ENCODE data around the gene PDE4D. TPM values are rescaled to one million over a fixed set of nuclear protein-coding genes. Genes with fewer than 3 reads are reported as not detected.

Gene PDE4D
- total RNA-seq, 2 experiments from 2014 or later: 0.50 to 0.51 TPM

DNA sequence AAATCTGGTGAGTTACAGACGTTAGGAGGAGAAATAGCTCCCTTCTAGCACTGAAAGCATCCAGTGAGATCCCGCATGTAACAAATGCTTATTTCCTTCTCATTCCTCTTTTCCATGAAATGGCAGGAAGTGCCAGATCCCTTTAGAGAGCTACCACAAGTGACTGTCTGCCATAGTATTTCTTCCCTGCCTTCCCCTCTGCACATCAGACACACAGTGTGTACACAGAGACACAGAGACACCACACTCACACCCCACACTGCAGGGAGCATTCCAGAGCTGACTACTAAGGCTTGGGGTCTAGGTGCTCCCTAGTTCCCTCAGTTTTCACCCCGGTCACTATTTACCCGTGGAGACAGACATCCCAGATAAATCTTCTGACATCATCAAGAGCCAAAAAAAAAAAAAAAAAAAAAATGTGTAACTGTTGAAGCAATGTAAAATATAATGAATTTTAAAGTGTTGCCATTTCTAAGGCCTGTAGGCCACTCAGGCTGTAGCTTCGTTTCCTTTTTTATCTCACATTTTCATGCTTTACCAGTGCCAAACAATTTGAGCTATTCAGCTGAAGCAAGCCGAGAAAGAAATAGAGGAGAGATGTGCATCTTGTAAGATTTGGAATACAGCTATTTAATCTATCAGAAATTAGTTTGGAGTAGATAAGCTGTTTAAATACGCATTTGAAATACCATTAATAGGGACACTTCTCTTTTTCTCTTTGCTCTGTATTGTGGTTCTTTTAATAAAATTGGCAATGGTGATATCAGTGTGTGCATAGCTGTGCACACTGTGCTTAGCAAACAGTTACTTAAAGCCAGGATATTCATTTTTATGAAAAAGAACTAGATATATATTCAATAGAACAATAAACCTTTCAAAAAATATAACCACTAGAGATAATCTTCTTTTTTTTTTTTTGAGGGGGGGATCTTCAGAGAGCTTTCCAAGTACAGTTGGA lies 405.5 kb downstream of the PDE4D start:
- no peaks in the 10 kb centered on the region for H3K4me1 ChIP-seq (ENCODE audit: insufficient read depth, low read length, poor library complexity, severe bottlenecking)

GRCh38 chr5:59487068-59487686 lies 406.3 kb downstream of the PDE4D start:
- TF ChIP-seq, protein P1, sequence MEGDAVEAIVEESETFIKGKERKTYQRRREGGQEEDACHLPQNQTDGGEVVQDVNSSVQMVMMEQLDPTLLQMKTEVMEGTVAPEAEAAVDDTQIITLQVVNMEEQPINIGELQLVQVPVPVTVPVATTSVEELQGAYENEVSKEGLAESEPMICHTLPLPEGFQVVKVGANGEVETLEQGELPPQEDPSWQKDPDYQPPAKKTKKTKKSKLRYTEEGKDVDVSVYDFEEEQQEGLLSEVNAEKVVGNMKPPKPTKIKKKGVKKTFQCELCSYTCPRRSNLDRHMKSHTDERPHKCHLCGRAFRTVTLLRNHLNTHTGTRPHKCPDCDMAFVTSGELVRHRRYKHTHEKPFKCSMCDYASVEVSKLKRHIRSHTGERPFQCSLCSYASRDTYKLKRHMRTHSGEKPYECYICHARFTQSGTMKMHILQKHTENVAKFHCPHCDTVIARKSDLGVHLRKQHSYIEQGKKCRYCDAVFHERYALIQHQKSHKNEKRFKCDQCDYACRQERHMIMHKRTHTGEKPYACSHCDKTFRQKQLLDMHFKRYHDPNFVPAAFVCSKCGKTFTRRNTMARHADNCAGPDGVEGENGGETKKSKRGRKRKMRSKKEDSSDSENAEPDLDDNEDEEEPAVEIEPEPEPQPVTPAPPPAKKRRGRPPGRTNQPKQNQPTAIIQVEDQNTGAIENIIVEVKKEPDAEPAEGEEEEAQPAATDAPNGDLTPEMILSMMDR (conservative IDR thresholded peaks at IDR 0.05; ENCODE audit: low read length): no peak
- TF ChIP-seq EZH2phosphoT487 (IDR thresholded peaks at IDR 0.05; ENCODE audit: borderline replicate concordance, low read depth, low read length): no peak
- intact Hi-C loops (cut with micrococcal nuclease; ENCODE audit: unreplicated experiment): no loop called here
- H3K79me2 ChIP-seq (ENCODE audit: insufficient read depth, low read depth, low read length): no peaks in the 10 kb centered on the region
- BruUV-seq (replicated peaks): no TSS peak
- H4K20me1 ChIP-seq (ENCODE audit: insufficient read depth, low read length): no peaks in the 10 kb centered on the region
- no peaks in the 10 kb centered on the region for H3K36me3 ChIP-seq (ENCODE audit: insufficient read depth, low read length)
- H3K4me1 ChIP-seq (ENCODE audit: insufficient read depth, low read length, poor library complexity, severe bottlenecking): no peaks in the 10 kb centered on the region
- no peak overlapping the region for H3K4me3 ChIP-seq (ENCODE audit: low read depth, low read length, poor library complexity, severe bottlenecking)
- no peak overlapping the region for H3K4me2 ChIP-seq (ENCODE audit: low read length)
- no peaks in the 10 kb centered on the region for H3K9me2 ChIP-seq (ENCODE audit: insufficient read depth, low read length)
- no peak for DNase-seq (ENCODE audit: low spot score)
- no peaks in the 10 kb centered on the region for H3K9me3 ChIP-seq (ENCODE audit: low read length)
- H3K27ac ChIP-seq (ENCODE audit: low read depth, low read length, poor library complexity, severe bottlenecking): no peak overlapping the region
- H2AFZ ChIP-seq (ENCODE audit: low read length): no peak overlapping the region
- POLR2A ChIA-PET: no interaction called here
- CTCF ChIA-PET (ENCODE audit: unreplicated experiment): no interaction called here

More for the DNA sequence above, 405.5 kb downstream of the PDE4D start:
- Histone ChIP-seq H3K27ac (ENCODE audit: low read depth, low read length, poor library complexity, severe bottlenecking) (no peak overlapping the region), H3K9me3 (ENCODE audit: low read length) (no peaks in the 10 kb centered on the region), H3K4me2 (ENCODE audit: low read length) (no peak overlapping the region), H3K4me3 (ENCODE audit: low read depth, low read length, poor library complexity, severe bottlenecking) (no peak overlapping the region), H3K79me2 (ENCODE audit: insufficient read depth, low read depth, low read length) (no peaks in the 10 kb centered on the region), H3K9me2 (ENCODE audit: insufficient read depth, low read length) (no peaks in the 10 kb centered on the region), H2AFZ (ENCODE audit: low read length) (no peak overlapping the region), H4K20me1 (ENCODE audit: insufficient read depth, low read length) (no peaks in the 10 kb centered on the region), H3K36me3 (ENCODE audit: insufficient read depth, low read length) (no peaks in the 10 kb centered on the region)
- DNase-seq (ENCODE audit: low spot score): no peak
- POLR2A ChIA-PET: interaction anchor here (0.6 to 1.1 kb wide), 6 partner anchors 25 to 1767 kb away, joined by 3 to 8 read pairs (median 4); no protein-coding TSS in a partner anchor
- BruUV-seq (replicated peaks): no TSS peak
- CTCF ChIA-PET (ENCODE audit: unreplicated experiment): no interaction called here
- no peak for TF ChIP-seq EZH2phosphoT487 (IDR thresholded peaks at IDR 0.05; ENCODE audit: borderline replicate concordance, low read depth, low read length)
- TF ChIP-seq, protein P1 (conservative IDR thresholded peaks at IDR 0.05; ENCODE audit: low read length): no peak
- intact Hi-C loops (cut with micrococcal nuclease; ENCODE audit: unreplicated experiment): no loop called here
